ENCODE data around the gene ACVRL1. TPM values are rescaled to one million over a fixed set of nuclear protein-coding genes. Genes with fewer than 3 reads are reported as not detected.

ACVRL1 gene
- total and polyA plus RNA-seq, 9 of the 15 experiments (the other 6 are each of a cell fraction or from before 2014, with no cell fraction given): 0.07 to 1.4 (median 0.30) TPM

DNA sequence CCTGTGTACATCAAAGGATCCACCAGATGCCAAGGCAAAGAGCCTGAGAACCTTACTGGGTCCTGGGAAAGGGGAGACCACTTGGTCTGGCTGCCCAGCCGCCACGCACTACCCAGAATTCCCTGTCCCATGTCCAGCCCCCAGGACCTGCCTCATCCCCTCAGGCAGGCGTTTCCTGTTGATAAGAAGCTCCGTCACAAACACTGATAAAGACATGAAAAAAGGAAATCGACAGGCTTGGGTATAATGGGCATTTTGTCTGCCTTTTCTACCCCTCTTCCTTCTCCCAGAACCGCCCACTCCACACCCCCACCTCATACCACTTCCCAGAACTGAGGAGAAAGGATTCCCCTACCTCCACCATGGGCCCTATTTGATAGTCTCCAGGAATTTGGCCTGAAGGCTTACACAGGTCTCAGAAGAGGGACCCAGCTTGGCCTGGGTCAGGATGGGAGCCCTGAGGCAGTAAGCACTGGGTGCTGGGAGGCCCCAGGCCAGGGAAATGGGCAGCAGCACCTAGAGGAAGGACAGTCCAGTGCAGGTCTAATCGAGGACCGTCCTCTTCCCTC, 18.8 kb downstream of the ACVRL1 start (continued):
- TF ChIP-seq PCBP1 (IDR thresholded peaks at IDR 0.05; ENCODE audit: low read depth, low read length, poor library complexity, severe bottlenecking) (no peak), TAF1 (IDR thresholded peaks at IDR 0.05; ENCODE audit: control insufficient read depth, extremely low read depth, insufficient read depth, low read length, severe bottlenecking) (peak; percentile 25), ZNF583 (CRISPR knock-in tag; IDR thresholded peaks at IDR 0.05) (peak; percentile 26; the same call in 1 of the 2 replicates), TBP (optimal IDR thresholded peaks at IDR 0.05; ENCODE audit: low read depth, low read length) (peak; percentile 23), DMBX1 (CRISPR knock-in tag; IDR thresholded peaks at IDR 0.05; ENCODE audit: borderline replicate concordance) (peak; percentile 89), ZNF3 (CRISPR knock-in tag; IDR thresholded peaks at IDR 0.05) (no peak), POLR2B (IDR thresholded peaks at IDR 0.05; ENCODE audit: low read depth, partially characterized antibody) (peak; percentile 23), CBFA2T3 (IDR thresholded peaks at IDR 0.05) (peak; percentile 75), PHF20 (IDR thresholded peaks at IDR 0.05; ENCODE audit: partially characterized antibody) (no peak), ZNF354B (CRISPR knock-in tag; IDR thresholded peaks at IDR 0.05) (no peak), POLR2AphosphoS2 (IDR thresholded peaks at IDR 0.05; ENCODE audit: low read length) (no peak)
- TF ChIP-seq, protein P1, sequence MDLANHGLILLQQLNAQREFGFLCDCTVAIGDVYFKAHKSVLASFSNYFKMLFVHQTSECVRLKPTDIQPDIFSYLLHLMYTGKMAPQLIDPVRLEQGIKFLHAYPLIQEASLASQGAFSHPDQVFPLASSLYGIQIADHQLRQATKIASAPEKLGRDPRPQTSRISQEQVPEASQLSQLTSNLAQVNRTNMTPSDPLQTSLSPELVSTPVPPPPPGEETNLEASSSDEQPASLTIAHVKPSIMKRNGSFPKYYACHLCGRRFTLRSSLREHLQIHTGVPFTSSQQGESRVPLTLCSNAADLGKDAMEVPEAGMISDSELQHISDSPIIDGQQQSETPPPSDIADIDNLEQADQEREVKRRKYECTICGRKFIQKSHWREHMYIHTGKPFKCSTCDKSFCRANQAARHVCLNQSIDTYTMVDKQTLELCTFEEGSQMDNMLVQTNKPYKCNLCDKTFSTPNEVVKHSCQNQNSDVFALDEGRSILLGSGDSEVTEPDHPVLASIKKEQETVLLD (IDR thresholded peaks at IDR 0.05): 0 out of 2 replicates have a peak, but pooled peaks have one; percentile 22
- TF ChIP-seq, protein P2, sequence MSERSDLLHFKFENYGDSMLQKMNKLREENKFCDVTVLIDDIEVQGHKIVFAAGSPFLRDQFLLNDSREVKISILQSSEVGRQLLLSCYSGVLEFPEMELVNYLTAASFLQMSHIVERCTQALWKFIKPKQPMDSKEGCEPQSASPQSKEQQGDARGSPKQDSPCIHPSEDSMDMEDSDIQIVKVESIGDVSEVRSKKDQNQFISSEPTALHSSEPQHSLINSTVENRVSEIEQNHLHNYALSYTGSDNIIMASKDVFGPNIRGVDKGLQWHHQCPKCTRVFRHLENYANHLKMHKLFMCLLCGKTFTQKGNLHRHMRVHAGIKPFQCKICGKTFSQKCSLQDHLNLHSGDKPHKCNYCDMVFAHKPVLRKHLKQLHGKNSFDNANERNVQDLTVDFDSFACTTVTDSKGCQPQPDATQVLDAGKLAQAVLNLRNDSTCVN (CRISPR knock-in tag; IDR thresholded peaks at IDR 0.05): no peak
- TF ChIP-seq, protein P3, sequence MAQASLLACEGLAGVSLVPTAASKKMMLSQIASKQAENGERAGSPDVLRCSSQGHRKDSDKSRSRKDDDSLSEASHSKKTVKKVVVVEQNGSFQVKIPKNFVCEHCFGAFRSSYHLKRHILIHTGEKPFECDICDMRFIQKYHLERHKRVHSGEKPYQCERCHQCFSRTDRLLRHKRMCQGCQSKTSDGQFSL (CRISPR knock-in tag; IDR thresholded peaks at IDR 0.05): no peak
- TF ChIP-seq, protein P3 (tag; IDR thresholded peaks at IDR 0.05): no peak
- TF ChIP-seq, protein P4, sequence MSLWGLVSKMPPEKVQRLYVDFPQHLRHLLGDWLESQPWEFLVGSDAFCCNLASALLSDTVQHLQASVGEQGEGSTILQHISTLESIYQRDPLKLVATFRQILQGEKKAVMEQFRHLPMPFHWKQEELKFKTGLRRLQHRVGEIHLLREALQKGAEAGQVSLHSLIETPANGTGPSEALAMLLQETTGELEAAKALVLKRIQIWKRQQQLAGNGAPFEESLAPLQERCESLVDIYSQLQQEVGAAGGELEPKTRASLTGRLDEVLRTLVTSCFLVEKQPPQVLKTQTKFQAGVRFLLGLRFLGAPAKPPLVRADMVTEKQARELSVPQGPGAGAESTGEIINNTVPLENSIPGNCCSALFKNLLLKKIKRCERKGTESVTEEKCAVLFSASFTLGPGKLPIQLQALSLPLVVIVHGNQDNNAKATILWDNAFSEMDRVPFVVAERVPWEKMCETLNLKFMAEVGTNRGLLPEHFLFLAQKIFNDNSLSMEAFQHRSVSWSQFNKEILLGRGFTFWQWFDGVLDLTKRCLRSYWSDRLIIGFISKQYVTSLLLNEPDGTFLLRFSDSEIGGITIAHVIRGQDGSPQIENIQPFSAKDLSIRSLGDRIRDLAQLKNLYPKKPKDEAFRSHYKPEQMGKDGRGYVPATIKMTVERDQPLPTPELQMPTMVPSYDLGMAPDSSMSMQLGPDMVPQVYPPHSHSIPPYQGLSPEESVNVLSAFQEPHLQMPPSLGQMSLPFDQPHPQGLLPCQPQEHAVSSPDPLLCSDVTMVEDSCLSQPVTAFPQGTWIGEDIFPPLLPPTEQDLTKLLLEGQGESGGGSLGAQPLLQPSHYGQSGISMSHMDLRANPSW (CRISPR knock-in tag; IDR thresholded peaks at IDR 0.05): no peak
- TF ChIP-seq, protein P5, sequence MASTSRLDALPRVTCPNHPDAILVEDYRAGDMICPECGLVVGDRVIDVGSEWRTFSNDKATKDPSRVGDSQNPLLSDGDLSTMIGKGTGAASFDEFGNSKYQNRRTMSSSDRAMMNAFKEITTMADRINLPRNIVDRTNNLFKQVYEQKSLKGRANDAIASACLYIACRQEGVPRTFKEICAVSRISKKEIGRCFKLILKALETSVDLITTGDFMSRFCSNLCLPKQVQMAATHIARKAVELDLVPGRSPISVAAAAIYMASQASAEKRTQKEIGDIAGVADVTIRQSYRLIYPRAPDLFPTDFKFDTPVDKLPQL (IDR thresholded peaks at IDR 0.05; ENCODE audit: extremely low read depth, insufficient read length): no peak
